Measurements from ENCODE around the gene CDK18. TPM values are rescaled to one million over a fixed set of nuclear protein-coding genes. Genes with fewer than 3 reads are reported as not detected.

Gene CDK18
- total RNA-seq, 1 donor from 2014 or later: 2.6 TPM

DNA sequence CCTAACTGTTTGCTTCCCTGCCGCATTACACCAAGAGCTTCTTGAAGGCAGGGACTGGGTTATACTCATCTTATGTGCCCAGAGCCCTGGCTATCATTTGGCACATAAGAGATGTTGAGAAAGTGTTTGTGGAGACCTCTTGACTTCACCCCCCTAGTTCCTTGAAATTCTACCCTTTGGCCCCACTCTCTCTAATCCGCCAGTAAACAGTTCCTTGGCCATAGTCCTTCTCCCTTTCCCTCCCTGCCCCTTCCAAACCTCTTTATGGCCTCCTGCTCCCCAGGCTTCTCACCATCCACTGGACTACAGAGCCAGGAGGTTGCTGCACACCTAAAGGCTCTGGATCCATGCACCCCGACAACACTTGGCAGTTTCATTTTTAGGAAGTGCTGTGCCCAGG, 1.5 kb upstream of the CDK18 start:
- ChIA-PET CTCF (interaction anchor here (2.7 kb wide), 1 partner anchor 17 kb away, joined by 9 read pairs; no protein-coding TSS in a partner anchor), POLR2A (no interaction called here)
- H3K4me3 Mint-ChIP-seq: no peak overlapping the region
- H3K36me3 Mint-ChIP-seq (ENCODE audit: low read depth): no peaks in the 10 kb centered on the region
- peak overlapping the region; percentile 30 for H3K27ac Mint-ChIP-seq
- intact Hi-C loops (cut with micrococcal nuclease): no loop called here
- no peak for DNase-seq
- no peaks in the 10 kb centered on the region for H3K9me3 Mint-ChIP-seq
- TF ChIP-seq, protein P1, sequence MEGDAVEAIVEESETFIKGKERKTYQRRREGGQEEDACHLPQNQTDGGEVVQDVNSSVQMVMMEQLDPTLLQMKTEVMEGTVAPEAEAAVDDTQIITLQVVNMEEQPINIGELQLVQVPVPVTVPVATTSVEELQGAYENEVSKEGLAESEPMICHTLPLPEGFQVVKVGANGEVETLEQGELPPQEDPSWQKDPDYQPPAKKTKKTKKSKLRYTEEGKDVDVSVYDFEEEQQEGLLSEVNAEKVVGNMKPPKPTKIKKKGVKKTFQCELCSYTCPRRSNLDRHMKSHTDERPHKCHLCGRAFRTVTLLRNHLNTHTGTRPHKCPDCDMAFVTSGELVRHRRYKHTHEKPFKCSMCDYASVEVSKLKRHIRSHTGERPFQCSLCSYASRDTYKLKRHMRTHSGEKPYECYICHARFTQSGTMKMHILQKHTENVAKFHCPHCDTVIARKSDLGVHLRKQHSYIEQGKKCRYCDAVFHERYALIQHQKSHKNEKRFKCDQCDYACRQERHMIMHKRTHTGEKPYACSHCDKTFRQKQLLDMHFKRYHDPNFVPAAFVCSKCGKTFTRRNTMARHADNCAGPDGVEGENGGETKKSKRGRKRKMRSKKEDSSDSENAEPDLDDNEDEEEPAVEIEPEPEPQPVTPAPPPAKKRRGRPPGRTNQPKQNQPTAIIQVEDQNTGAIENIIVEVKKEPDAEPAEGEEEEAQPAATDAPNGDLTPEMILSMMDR (IDR thresholded peaks at IDR 0.05): no peak
- ATAC-seq (ENCODE audit: low read depth): no peak
- no peaks in the 10 kb centered on the region for H3K27me3 Mint-ChIP-seq
- H3K4me1 Mint-ChIP-seq: peaks cover 13% of the 10 kb centered on the region

DNA sequence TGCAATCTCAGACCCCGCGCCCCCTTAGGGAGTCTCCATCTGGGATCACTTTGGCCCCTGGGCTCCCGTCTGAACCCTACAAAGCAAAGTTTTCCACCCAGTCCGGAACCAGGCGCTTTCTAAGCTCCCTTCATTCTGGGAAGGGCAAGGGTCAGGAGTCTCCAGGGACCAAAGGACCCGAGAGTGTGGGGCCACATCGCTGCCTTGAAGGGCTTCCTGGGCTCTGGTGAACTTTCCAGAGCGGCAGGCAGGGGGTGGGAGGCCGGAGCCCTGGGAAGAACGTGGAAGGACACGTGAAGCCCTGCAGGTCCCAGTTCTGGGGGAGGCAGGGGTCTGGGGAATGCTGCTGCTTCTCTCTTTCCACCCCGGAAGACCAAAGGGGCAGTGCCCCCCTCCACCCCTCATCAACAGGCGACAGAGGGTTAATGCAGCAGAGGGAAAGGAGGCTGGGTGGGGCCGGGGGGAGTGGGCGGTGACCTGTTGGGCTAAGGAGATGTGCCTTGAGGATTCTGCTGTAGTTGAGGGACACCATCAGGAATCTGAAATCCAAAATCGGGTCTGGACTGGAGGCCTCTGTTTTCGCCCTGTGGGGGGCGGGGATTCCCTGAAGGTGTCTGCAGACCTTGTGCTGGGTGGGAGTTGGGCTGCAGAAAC, 734 bp downstream of the CDK18 start:
- peaks cover 13% of the 10 kb centered on the region for H3K4me1 Mint-ChIP-seq
- DNase-seq (no peak), ATAC-seq (ENCODE audit: low read depth) (no peak)
- intact Hi-C loops (cut with micrococcal nuclease): no loop called here
- ChIA-PET POLR2A (interaction anchor here (0.6 to 0.7 kb wide), 2 partner anchors 117 to 260 kb away, joined by 6 to 12 read pairs; no protein-coding TSS in a partner anchor), CTCF (interaction anchor here (0.7 kb wide), 1 partner anchor 115 kb away, joined by 3 read pairs; no protein-coding TSS in a partner anchor)
- H3K27me3 Mint-ChIP-seq: no peaks in the 10 kb centered on the region
- H3K36me3 Mint-ChIP-seq (ENCODE audit: low read depth): no peaks in the 10 kb centered on the region
- TF ChIP-seq, protein P1 (IDR thresholded peaks at IDR 0.05): no peak
- no peaks in the 10 kb centered on the region for H3K9me3 Mint-ChIP-seq
- peak overlapping the region; percentile 81 for H3K4me3 Mint-ChIP-seq
- no peak overlapping the region for H3K27ac Mint-ChIP-seq

DNA sequence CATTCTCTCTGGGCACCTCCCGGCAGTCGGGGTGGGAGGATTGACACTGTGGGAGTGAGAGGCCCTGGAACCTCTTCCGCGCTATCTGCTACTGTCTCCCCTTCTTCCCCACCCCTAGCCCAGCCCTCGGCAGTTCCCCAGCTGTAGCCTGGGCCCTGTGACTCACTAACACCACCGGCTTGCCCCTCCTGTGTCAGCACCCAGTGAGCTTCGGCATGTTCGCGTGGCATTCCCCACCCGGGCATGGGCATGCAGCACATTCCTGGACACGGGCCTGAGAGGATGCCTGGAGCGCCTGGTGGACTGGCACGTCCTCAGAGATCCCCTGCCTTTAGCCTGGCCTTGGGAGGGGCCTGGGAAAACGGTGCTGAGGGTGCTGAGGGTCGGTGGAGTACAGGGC, 1.3 kb downstream of the CDK18 start:
- Mint-ChIP-seq H3K4me1 (peaks cover 13% of the 10 kb centered on the region), H3K27ac (no peak overlapping the region), H3K9me3 (no peaks in the 10 kb centered on the region), H3K36me3 (ENCODE audit: low read depth) (no peaks in the 10 kb centered on the region), H3K4me3 (peak overlapping the region; percentile 81), H3K27me3 (no peaks in the 10 kb centered on the region)
- ChIA-PET CTCF (interaction anchor here (0.7 kb wide), 1 partner anchor 116 kb away, joined by 3 read pairs; no protein-coding TSS in a partner anchor), POLR2A (no interaction called here)
- no peak for ATAC-seq (ENCODE audit: low read depth)
- DNase-seq: no peak
- TF ChIP-seq, protein P1 (IDR thresholded peaks at IDR 0.05): no peak
- intact Hi-C loops (cut with micrococcal nuclease): no loop called here

DNA sequence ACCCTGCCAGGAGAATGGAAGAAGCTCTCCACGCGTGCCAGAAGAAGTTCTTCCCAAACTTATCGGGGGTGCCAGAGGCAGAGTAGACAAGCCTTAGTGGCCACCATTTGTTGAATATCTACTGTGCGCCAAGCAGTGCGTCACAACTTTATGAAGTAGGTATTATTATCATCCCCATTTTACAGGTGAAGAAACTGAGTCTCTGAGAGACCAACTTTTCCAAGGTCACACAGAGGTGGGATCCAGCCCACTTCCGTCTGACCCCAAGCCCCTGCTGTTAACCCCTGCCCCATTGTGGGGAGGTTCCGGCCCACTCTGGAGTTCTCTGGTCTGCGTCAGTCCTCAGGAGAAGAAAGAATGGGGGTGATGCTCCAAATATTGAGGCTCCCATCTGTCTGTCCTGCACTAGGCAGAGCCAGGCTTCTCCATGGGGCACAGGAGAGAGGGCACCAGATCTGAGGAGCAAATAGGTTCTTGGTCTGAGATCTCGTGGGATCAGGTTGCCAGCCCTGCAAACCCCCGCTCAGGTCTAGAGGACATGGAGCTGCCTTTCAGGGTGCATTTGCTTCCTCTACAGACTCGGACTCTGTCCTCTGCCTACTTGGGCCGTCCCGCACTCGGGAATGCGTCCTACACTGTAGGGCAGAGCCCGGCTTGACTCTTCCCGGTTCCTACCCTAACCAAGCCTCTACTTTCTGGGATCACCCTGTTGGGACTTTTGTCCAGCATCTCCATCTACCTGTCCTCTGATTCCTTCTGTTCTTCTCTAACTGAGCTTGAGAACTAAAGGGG, 2.1 kb downstream of the CDK18 start:
- ATAC-seq (ENCODE audit: low read depth) (no peak), DNase-seq (no peak)
- no peaks in the 10 kb centered on the region for H3K9me3 Mint-ChIP-seq
- TF ChIP-seq, protein P1 (IDR thresholded peaks at IDR 0.05): no peak
- ChIA-PET CTCF (no interaction called here), POLR2A (no interaction called here)
- intact Hi-C loops (cut with micrococcal nuclease): no loop called here
- no peak overlapping the region for H3K4me3 Mint-ChIP-seq
- H3K27ac Mint-ChIP-seq: no peak overlapping the region
- H3K27me3 Mint-ChIP-seq: no peaks in the 10 kb centered on the region
- no peaks in the 10 kb centered on the region for H3K36me3 Mint-ChIP-seq (ENCODE audit: low read depth)
- peaks cover 13% of the 10 kb centered on the region for H3K4me1 Mint-ChIP-seq

DNA sequence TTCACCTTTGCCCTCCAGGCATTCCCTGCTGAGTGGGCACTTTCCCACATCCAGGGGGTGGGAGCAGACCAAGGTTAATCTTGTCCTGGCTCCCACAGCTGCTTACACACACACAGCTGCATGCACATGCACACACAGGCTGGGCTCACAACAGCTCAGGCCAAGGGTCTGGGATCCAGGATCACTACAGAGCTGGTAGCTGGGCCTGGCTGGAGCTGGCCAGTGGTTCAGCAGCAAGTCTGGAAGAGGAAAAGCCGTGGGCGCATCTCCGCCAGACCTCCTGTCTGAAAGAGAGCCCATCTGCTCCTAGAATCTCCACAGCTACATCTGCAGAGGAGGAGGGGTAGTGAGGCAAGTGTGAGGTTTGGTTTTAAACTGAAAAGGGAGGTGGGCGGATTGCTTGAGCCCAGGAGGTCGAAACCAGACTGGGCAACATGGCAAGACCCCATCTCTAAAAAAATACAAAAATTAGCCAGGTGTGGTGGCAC, 3.8 kb downstream of the CDK18 start:
- no peak overlapping the region for H3K4me3 Mint-ChIP-seq
- H3K36me3 Mint-ChIP-seq (ENCODE audit: low read depth): no peaks in the 10 kb centered on the region
- POLR2A ChIA-PET: no interaction called here
- TF ChIP-seq, protein P1 (IDR thresholded peaks at IDR 0.05): no peak
- peaks cover 13% of the 10 kb centered on the region for H3K4me1 Mint-ChIP-seq
- no peaks in the 10 kb centered on the region for H3K9me3 Mint-ChIP-seq
- DNase-seq: no peak
- no peaks in the 10 kb centered on the region for H3K27me3 Mint-ChIP-seq
- ATAC-seq (ENCODE audit: low read depth): no peak
- CTCF ChIA-PET: interaction anchor here (0.7 to 1.1 kb wide), 2 partner anchors 19 to 23 kb away, joined by 3 read pairs; no protein-coding TSS in a partner anchor
- intact Hi-C loops (cut with micrococcal nuclease): no loop called here
- H3K27ac Mint-ChIP-seq: no peak overlapping the region

Measured in activated B cell treated with CpG ODN at 0.5 μM for 24 hours (primary cell).